K562 (cell line): Measurements from ENCODE around the gene COPS6. TPM values are rescaled to one million over a fixed set of nuclear protein-coding genes. Genes with fewer than 3 reads are reported as not detected.

Experiments used
- ESRRB ChIP-seq: fragments of 250-450 bp; sonication (Bioruptor Pico); IDR thresholded peaks from 2 replicates; pipeline ENCODE4 v1.5.0; 2020; ENCODE audit warnings: mild to moderate bottlenecking, moderate library complexity, borderline replicate concordance
- ILF3 ChIP-seq: fragments of 450-650 bp; IDR thresholded peaks from 2 replicates; pipeline ENCODE4 v1.6.1; 2018; ENCODE audit warnings: antibody characterized with exemption, mild to moderate bottlenecking, moderate library complexity, borderline replicate concordance
- KDM1A ChIP-seq, 2 experiments: fragments of 450-650 bp; IDR thresholded peaks; 2 replicates each; pipeline ENCODE4 v1.6.1; 2016; ENCODE audit warnings: mild to moderate bottlenecking in 2 of 2
- MYC ChIP-seq, 2 experiments: fragments of 250-450 bp in 1 of 2; sonication (Bioruptor Pico) in 1 of 2; IDR thresholded peaks; 2 replicates each; pipeline versions ENCODE4 v1.5.1 to v1.6.1; 2012 to 2021; ENCODE audit warnings: low read depth in 2 of 2, borderline replicate concordance in 1 of 2, improper control_type of control experiment in 1 of 2, low read length in 1 of 2, mild to moderate bottlenecking in 1 of 2, moderate library complexity in 1 of 2
- NEUROD1 ChIP-seq: fragments of 150-350 bp; IDR thresholded peaks from 2 replicates; pipeline ENCODE4 v1.6.1; 2014; ENCODE audit warnings: borderline replicate concordance, low read length, low read depth; ENCODE audit not compliant: partially characterized antibody
- PHF8 ChIP-seq: fragments of 200-600 bp; sonication (generic); IDR thresholded peaks from 2 replicates; pipeline ENCODE4 v1.6.1; 2012; ENCODE audit warnings: mixed run types, mild to moderate bottlenecking, inconsistent platforms, low read length, moderate library complexity, borderline replicate concordance
- POLR2H ChIP-seq: IDR thresholded peaks from 2 replicates; pipeline ENCODE4 v1.6.1; 2016; ENCODE audit warnings: missing genetic modification characterization, low read depth, mild to moderate bottlenecking, control low read depth, missing compliant biosample characterization, moderate library complexity
- RBBP5 ChIP-seq: fragments of 200-600 bp; sonication (generic); IDR thresholded peaks from 2 replicates; pipeline ENCODE4 v1.6.1; 2012; ENCODE audit warnings: borderline replicate concordance, mild to moderate bottlenecking, low read length, control low read depth, inconsistent platforms; ENCODE audit not compliant: insufficient read depth, poor library complexity, severe bottlenecking
- SIN3A ChIP-seq, 2 experiments: fragments of 150-350 bp in 1 of 2; IDR thresholded peaks; 2 replicates each; pipeline ENCODE4 v1.6.1; 2011 to 2016; ENCODE audit warnings: borderline replicate concordance in 2 of 2, low read depth in 2 of 2, low read length in 2 of 2, mild to moderate bottlenecking in 2 of 2, moderate library complexity in 2 of 2; ENCODE audit not compliant: control insufficient read depth in 1 of 2
- ZNF584 ChIP-seq: fragments of 200-800 bp; sonication (Bioruptor generic); IDR thresholded peaks from 2 replicates; pipeline ENCODE4 v1.6.1; 2016; ENCODE audit warnings: low read depth, mild to moderate bottlenecking, missing genetic modification characterization, missing compliant biosample characterization
- polyA plus RNA-seq, 8 experiments: library from polyadenylated mRNA; depleted of rRNA in 4 of 8; stranded (reverse) in 5 of 8; unstranded in 3 of 8; fragments of >200 nt; fragmentation: Nextera tagmentation in 2 of 8; fragmentation: Illumina TruSeq in 1 of 8; extraction: Ambion mirVana in 2 of 8; extraction: Trizol in 1 of 8; gene quantifications; 2 replicates each; pipeline versions ENCODE4 v1.2.1 to v1.2.3, GENCODE V29; 2011 to 2014; ENCODE audit warnings: inconsistent platforms in 1 of 8, missing spikeins in 1 of 8
- total RNA-seq, 7 experiments: library from RNA; depleted of rRNA in 6 of 7; stranded (reverse); fragments of >200 nt in 6 of 7; fragmentation: Illumina TruSeq in 2 of 7; extraction: Trizol in 2 of 7; gene quantifications; 2 replicates each; pipeline versions ENCODE4 v1.2.1 to v1.2.3, GENCODE V29; 2011 to 2021; ENCODE audit warnings: low replicate concordance in 1 of 7
- TF ChIP-seq, protein P1 (sequence below): fragments of 450-650 bp; IDR thresholded peaks from 2 replicates; pipeline ENCODE4 v1.6.1; 2016
- TF ChIP-seq, protein P2 (sequence below): sonication (generic); formaldehyde crosslinking; IDR thresholded peaks from 2 replicates; pipeline ENCODE4 v1.8.1; 2023; ENCODE audit warnings: mild to moderate bottlenecking, missing genetic modification reagents, moderate library complexity
- TF ChIP-seq, protein P3 (sequence below): fragments of 200-800 bp; sonication (Bioruptor generic); IDR thresholded peaks from 2 replicates; pipeline ENCODE4 v1.6.1; 2017; ENCODE audit warnings: missing genetic modification characterization, missing compliant biosample characterization
- TF ChIP-seq, protein P4 (sequence below): sonication (generic); formaldehyde crosslinking; IDR thresholded peaks from 2 replicates; pipeline ENCODE4 v1.8.0; 2022; ENCODE audit warnings: missing genetic modification reagents, mild to moderate bottlenecking, moderate library complexity, borderline replicate concordance
- TF ChIP-seq, protein P5 (sequence below): fragments of 250-450 bp; sonication (Bioruptor Pico); IDR thresholded peaks from 2 replicates; pipeline ENCODE4 v1.4.0; 2020; ENCODE audit warnings: mild to moderate bottlenecking, moderate library complexity
- TF ChIP-seq, protein P6 (sequence below): fragments of 450-650 bp; IDR thresholded peaks from 2 replicates; pipeline ENCODE4 v1.6.1; 2017; ENCODE audit warnings: mild to moderate bottlenecking, moderate library complexity

Gene COPS6
- total and polyA plus RNA-seq, 9 of the 15 experiments (the other 6 are each of a cell fraction or from before 2014, with no cell fraction given) = 63.0 to 331 (median 168) TPM

DNA sequence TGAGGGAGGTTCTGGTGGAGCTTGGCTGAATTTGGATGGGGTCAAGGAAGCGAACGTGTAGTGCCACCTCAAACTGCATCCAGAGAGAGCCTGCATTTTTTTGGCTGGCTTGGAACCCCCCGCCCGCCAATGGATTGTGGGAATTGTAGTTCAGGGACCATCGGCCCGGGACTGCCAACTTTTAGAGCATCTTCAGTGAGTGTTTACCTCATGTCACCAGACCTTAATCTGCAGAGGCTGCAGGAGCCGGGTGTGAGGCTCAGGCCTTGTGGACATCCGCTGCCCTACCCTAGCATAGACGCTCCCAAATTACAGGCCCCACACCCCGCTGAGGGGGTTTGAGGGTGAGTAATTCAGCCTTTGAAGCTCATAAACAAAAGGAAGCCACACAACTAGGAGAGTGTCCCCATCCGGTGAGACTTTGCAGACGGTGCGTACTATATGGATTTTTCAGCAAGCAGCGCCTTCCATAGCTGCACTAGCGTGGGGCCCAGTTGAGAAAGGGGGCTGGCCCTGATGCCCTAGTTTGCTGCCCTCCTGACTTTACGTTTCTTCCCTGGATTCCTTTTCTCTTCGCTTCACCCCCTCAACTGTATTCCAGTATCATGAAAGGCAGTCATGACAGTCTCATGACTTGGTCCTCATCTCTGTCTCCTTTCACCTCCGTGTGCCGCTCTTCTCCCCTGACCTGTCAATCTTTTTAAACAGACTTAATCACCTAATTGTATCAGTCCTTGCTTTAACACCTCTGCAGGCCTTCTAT lies 31.4 kb downstream of the COPS6 start (continued):
- TF ChIP-seq, protein P1, sequence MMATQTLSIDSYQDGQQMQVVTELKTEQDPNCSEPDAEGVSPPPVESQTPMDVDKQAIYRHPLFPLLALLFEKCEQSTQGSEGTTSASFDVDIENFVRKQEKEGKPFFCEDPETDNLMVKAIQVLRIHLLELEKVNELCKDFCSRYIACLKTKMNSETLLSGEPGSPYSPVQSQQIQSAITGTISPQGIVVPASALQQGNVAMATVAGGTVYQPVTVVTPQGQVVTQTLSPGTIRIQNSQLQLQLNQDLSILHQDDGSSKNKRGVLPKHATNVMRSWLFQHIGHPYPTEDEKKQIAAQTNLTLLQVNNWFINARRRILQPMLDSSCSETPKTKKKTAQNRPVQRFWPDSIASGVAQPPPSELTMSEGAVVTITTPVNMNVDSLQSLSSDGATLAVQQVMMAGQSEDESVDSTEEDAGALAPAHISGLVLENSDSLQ = peak; percentile 79
- TF ChIP-seq KDM1A (IDR thresholded peaks at IDR 0.05) (no peak), ESRRB (CRISPR knock-in tag) (no peak), RBBP5 (no peak), ILF3 (no peak), POLR2H (tag) (no peak), SIN3A (IDR thresholded peaks at IDR 0.05; ENCODE audit: borderline replicate concordance in 2 of 2, control insufficient read depth in 1 of 2, low read depth in 2 of 2, low read length in 2 of 2) (0 out of 4 replicates have a peak, but pooled peaks of 1 of the 2 experiments have one; percentile 46), PHF8 (no peak; the same call in 1 of the 2 replicates), NEUROD1 (no peak), ZNF584 (CRISPR knock-in tag) (no peak), MYC (IDR thresholded peaks at IDR 0.05; ENCODE audit: low read depth, low read length) (no peak), MYC (CRISPR knock-in tag; IDR thresholded peaks at IDR 0.05; ENCODE audit: borderline replicate concordance, low read depth) (no peak)
- TF ChIP-seq, protein P2, sequence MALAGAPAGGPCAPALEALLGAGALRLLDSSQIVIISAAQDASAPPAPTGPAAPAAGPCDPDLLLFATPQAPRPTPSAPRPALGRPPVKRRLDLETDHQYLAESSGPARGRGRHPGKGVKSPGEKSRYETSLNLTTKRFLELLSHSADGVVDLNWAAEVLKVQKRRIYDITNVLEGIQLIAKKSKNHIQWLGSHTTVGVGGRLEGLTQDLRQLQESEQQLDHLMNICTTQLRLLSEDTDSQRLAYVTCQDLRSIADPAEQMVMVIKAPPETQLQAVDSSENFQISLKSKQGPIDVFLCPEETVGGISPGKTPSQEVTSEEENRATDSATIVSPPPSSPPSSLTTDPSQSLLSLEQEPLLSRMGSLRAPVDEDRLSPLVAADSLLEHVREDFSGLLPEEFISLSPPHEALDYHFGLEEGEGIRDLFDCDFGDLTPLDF (CRISPR knock-in tag) = no peak
- TF ChIP-seq, protein P3, sequence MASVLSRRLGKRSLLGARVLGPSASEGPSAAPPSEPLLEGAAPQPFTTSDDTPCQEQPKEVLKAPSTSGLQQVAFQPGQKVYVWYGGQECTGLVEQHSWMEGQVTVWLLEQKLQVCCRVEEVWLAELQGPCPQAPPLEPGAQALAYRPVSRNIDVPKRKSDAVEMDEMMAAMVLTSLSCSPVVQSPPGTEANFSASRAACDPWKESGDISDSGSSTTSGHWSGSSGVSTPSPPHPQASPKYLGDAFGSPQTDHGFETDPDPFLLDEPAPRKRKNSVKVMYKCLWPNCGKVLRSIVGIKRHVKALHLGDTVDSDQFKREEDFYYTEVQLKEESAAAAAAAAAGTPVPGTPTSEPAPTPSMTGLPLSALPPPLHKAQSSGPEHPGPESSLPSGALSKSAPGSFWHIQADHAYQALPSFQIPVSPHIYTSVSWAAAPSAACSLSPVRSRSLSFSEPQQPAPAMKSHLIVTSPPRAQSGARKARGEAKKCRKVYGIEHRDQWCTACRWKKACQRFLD (CRISPR knock-in tag) = no peak
- TF ChIP-seq, protein P4, sequence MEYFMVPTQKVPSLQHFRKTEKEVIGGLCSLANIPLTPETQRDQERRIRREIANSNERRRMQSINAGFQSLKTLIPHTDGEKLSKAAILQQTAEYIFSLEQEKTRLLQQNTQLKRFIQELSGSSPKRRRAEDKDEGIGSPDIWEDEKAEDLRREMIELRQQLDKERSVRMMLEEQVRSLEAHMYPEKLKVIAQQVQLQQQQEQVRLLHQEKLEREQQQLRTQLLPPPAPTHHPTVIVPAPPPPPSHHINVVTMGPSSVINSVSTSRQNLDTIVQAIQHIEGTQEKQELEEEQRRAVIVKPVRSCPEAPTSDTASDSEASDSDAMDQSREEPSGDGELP (CRISPR knock-in tag) = no peak
- TF ChIP-seq, protein P5, sequence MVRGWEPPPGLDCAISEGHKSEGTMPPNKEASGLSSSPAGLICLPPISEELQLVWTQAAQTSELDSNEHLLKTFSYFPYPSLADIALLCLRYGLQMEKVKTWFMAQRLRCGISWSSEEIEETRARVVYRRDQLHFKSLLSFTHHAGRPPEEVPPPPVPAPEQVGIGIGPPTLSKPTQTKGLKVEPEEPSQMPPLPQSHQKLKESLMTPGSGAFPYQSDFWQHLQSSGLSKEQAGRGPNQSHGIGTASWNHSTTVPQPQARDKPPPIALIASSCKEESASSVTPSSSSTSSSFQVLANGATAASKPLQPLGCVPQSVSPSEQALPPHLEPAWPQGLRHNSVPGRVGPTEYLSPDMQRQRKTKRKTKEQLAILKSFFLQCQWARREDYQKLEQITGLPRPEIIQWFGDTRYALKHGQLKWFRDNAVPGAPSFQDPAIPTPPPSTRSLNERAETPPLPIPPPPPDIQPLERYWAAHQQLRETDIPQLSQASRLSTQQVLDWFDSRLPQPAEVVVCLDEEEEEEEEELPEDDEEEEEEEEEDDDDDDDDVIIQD (CRISPR knock-in tag) = no peak
- TF ChIP-seq, protein P6, sequence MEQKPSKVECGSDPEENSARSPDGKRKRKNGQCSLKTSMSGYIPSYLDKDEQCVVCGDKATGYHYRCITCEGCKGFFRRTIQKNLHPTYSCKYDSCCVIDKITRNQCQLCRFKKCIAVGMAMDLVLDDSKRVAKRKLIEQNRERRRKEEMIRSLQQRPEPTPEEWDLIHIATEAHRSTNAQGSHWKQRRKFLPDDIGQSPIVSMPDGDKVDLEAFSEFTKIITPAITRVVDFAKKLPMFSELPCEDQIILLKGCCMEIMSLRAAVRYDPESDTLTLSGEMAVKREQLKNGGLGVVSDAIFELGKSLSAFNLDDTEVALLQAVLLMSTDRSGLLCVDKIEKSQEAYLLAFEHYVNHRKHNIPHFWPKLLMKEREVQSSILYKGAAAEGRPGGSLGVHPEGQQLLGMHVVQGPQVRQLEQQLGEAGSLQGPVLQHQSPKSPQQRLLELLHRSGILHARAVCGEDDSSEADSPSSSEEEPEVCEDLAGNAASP = no peak
